ENCODE measurements around the gene PEAK1.

DNA sequence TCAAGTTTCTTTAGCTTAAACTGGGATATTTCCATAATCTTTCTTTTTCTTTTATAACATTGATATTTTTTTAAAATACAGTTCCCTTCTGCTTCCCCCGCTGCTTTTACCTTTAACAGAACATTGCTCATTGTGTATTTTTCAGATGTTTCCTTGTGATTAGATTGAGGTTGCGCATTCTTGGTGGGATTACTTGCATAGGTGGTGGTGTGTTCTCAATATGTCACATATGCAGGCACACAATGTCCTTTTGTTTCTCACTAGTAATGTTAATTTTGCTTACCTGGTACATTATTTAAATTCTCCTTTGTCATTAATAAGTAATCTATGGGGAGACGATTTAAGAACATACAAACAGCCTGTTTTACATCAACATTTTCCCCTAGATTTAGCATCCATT is 49.0 kb upstream of the PEAK1 start:
- TF ChIP-seq, protein P1, sequence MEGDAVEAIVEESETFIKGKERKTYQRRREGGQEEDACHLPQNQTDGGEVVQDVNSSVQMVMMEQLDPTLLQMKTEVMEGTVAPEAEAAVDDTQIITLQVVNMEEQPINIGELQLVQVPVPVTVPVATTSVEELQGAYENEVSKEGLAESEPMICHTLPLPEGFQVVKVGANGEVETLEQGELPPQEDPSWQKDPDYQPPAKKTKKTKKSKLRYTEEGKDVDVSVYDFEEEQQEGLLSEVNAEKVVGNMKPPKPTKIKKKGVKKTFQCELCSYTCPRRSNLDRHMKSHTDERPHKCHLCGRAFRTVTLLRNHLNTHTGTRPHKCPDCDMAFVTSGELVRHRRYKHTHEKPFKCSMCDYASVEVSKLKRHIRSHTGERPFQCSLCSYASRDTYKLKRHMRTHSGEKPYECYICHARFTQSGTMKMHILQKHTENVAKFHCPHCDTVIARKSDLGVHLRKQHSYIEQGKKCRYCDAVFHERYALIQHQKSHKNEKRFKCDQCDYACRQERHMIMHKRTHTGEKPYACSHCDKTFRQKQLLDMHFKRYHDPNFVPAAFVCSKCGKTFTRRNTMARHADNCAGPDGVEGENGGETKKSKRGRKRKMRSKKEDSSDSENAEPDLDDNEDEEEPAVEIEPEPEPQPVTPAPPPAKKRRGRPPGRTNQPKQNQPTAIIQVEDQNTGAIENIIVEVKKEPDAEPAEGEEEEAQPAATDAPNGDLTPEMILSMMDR (IDR thresholded peaks at IDR 0.05) = no peak
- TF ChIP-seq POLR2A (IDR thresholded peaks at IDR 0.05) = no peak
